GM12878 (cell line): ENCODE measurements around the gene GCM1.

Experiments used
- BHLHE40 ChIP-seq, 2 experiments: fragments of 450-650 bp in 1 of 2; IDR thresholded peaks; 2 replicates each; pipeline ENCODE4 v1.6.1; 2011 to 2017; ENCODE audit warnings: low read depth in 2 of 2, borderline replicate concordance in 1 of 2, improper control_type of control experiment in 1 of 2, low read length in 1 of 2, mild to moderate bottlenecking in 1 of 2
- CEBPZ ChIP-seq: fragments of 150-350 bp; IDR thresholded peaks from 2 replicates; pipeline ENCODE4 v1.6.1; 2016; ENCODE audit warnings: low read depth, low read length
- CTCF ChIP-seq, 3 experiments: IDR thresholded peaks in 2 of 3; conservative IDR thresholded peaks in 1 of 3; 2 replicates each; pipeline ENCODE4 v1.5.1; 2011; ENCODE audit warnings: low read depth in 3 of 3, low read length in 3 of 3, mild to moderate bottlenecking in 3 of 3, control low read depth in 2 of 3, moderate library complexity in 2 of 3, inconsistent platforms in 1 of 3, mixed read lengths in 1 of 3; ENCODE audit not compliant: control insufficient read depth in 2 of 3, insufficient read depth in 1 of 3; ENCODE audit errors: extremely low read depth in 1 of 3
- ETV6 ChIP-seq, 2 experiments: fragments of 450-650 bp in 1 of 2; IDR thresholded peaks in 1 of 2; conservative IDR thresholded peaks in 1 of 2; 2 replicates each; pipeline ENCODE4 v1.6.1; 2014; ENCODE audit warnings: antibody characterized with exemption in 1 of 2, borderline replicate concordance in 1 of 2, low read depth in 1 of 2, mild to moderate bottlenecking in 1 of 2, moderate library complexity in 1 of 2
- GABPA ChIP-seq: IDR thresholded peaks from 2 replicates; pipeline ENCODE4 v1.6.1; 2014; ENCODE audit warnings: antibody characterized with exemption, low read depth, mild to moderate bottlenecking, inconsistent platforms
- POLR2AphosphoS5 ChIP-seq: IDR thresholded peaks from 2 replicates; pipeline ENCODE4 v1.6.1; 2011; ENCODE audit warnings: mild to moderate bottlenecking, low read length, inconsistent platforms
- RELB ChIP-seq: fragments of 450-650 bp; IDR thresholded peaks from 2 replicates; pipeline ENCODE4 v1.6.1; 2017; ENCODE audit warnings: low read depth, mild to moderate bottlenecking, moderate library complexity
- SMC3 ChIP-seq: IDR thresholded peaks from 2 replicates; pipeline ENCODE4 v1.6.1; 2011; ENCODE audit warnings: low read length, improper control_type of control experiment, borderline replicate concordance
- SP1 ChIP-seq: IDR thresholded peaks from one replicate; pipeline ENCODE4 v1.6.1; 2011; ENCODE audit warnings: low read depth, low read length
- TAF1 ChIP-seq: IDR thresholded peaks from 2 replicates; pipeline ENCODE4 v1.6.1; 2011; ENCODE audit warnings: mild to moderate bottlenecking, low read depth, low read length, borderline replicate concordance

GRCh38 chr6:53100561-53100960 is 48.1 kb downstream of the GCM1 start:
- no peak for TF ChIP-seq CTCF (IDR thresholded peaks at IDR 0.05 in 2 of 3, conservative IDR thresholded peaks at IDR 0.05 in 1 of 3; ENCODE audit: control insufficient read depth in 2 of 3, extremely low read depth in 1 of 3, insufficient read depth in 1 of 3, low read depth in 3 of 3, low read length in 3 of 3)
- no peak for TF ChIP-seq TAF1
- TF ChIP-seq POLR2AphosphoS5: no peak
- TF ChIP-seq BHLHE40 (IDR thresholded peaks at IDR 0.05; ENCODE audit: borderline replicate concordance in 1 of 2, low read depth in 2 of 2, low read length in 1 of 2): no peak
- no peak for TF ChIP-seq ETV6 (conservative IDR thresholded peaks at IDR 0.05 in 1 of 2, IDR thresholded peaks at IDR 0.05 in 1 of 2; ENCODE audit: borderline replicate concordance in 1 of 2, low read depth in 1 of 2)
- TF ChIP-seq SMC3: no peak
- no peak for TF ChIP-seq CEBPZ
- no peak for TF ChIP-seq SP1
- TF ChIP-seq GABPA: no peak
- TF ChIP-seq RELB: no peak
